RWPE2 (cell line): Measurements from ENCODE around the gene OR2B3.

Source experiments
- ATAC-seq: fragments of 200-7000 bp; cut with Tn5 transposase; 3 replicates; pipeline ENCODE4 v1.9.1; 2021; ENCODE audit warnings: low read depth
- DNase-seq: peaks from one replicate; pipeline ENCODE4 v3.0.0-alpha.2; 2020; ENCODE audit warnings: low spot score
- H3K27ac ChIP-seq: fragments of 450-650 bp; 2 replicates; pipeline ENCODE4 v1.5.1; 2017; ENCODE audit warnings: mild to moderate bottlenecking; ENCODE audit not compliant: poor library complexity, severe bottlenecking
- H3K27me3 ChIP-seq: fragments of 250-450 bp; sonication (Bioruptor Pico); 2 replicates; pipeline ENCODE4 v1.5.1; 2021; ENCODE audit warnings: mild to moderate bottlenecking, moderate library complexity; ENCODE audit not compliant: insufficient read depth, poor library complexity, severe bottlenecking
- H3K36me3 ChIP-seq: fragments of 250-450 bp; sonication (Bioruptor Pico); 2 replicates; pipeline ENCODE4 v1.5.1; 2020; ENCODE audit warnings: low read depth, mild to moderate bottlenecking, moderate library complexity
- H3K4me1 ChIP-seq: fragments of 250-450 bp; sonication (Bioruptor Pico); 2 replicates; pipeline ENCODE4 v1.5.1; 2021; ENCODE audit warnings: mild to moderate bottlenecking, moderate library complexity; ENCODE audit not compliant: insufficient read depth, poor library complexity, severe bottlenecking
- H3K4me3 ChIP-seq: fragments of 250-450 bp; sonication (Bioruptor Pico); 2 replicates; pipeline ENCODE4 v1.5.1; 2021; ENCODE audit warnings: mild to moderate bottlenecking, moderate library complexity; ENCODE audit not compliant: severe bottlenecking
- H3K9me3 ChIP-seq: fragments of 250-450 bp; sonication (Bioruptor Pico); 2 replicates; pipeline ENCODE4 v1.5.1; 2021; ENCODE audit warnings: mild to moderate bottlenecking, moderate library complexity; ENCODE audit not compliant: severe bottlenecking
- CTCF ChIP-seq: fragments of 450-650 bp; IDR thresholded peaks from one replicate; pipeline ENCODE4 v1.5.1; 2017; ENCODE audit warnings: mild to moderate bottlenecking, moderate library complexity; ENCODE audit not compliant: poor library complexity, severe bottlenecking

OR2B3 gene

DNA sequence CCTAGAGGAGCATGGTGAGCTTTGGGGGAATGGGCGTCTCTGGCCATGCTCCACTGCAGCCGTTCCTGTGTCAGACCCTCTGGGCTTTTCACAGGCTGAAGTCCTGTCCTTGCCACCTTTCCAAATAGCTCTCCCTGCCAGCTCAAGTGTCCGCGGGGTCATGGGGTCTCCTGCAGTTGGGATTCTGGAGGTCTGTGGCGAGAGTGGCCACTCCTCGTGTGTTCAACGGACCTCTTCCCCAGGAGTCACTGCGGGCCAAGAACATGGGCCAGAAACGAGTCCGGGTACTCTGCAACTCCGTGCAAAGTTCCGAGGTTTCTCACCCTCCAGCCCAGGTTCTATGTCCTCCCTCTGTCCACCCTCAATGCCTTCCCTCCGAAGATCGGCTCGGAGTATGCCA, 4.7 kb downstream of the OR2B3 start:
- H3K27ac ChIP-seq: no peak overlapping the region
- no peaks in the 10 kb centered on the region for H3K9me3 ChIP-seq
- no peaks in the 10 kb centered on the region for H3K36me3 ChIP-seq
- no peak for DNase-seq
- no peak for ATAC-seq
- H3K27me3 ChIP-seq: no peaks in the 10 kb centered on the region
- TF ChIP-seq CTCF: no peak
- H3K4me1 ChIP-seq: no peaks in the 10 kb centered on the region
- H3K4me3 ChIP-seq: no peak overlapping the region

GRCh38 chr6:29081312-29081711, 5.8 kb downstream of the OR2B3 start:
- no peaks in the 10 kb centered on the region for H3K9me3 ChIP-seq
- no peak overlapping the region for H3K4me3 ChIP-seq
- no peaks in the 10 kb centered on the region for H3K27me3 ChIP-seq
- H3K4me1 ChIP-seq: no peaks in the 10 kb centered on the region
- no peak overlapping the region for H3K27ac ChIP-seq
- H3K36me3 ChIP-seq: no peaks in the 10 kb centered on the region
- no peak for DNase-seq
- no peak for TF ChIP-seq CTCF
- no peak for ATAC-seq

GRCh38 chr6:29079203-29079602, 7.9 kb downstream of the OR2B3 start:
- no peak for TF ChIP-seq CTCF
- Histone ChIP-seq H3K4me3 (no peak overlapping the region), H3K27ac (no peak overlapping the region), H3K9me3 (no peaks in the 10 kb centered on the region), H3K27me3 (no peaks in the 10 kb centered on the region), H3K4me1 (no peaks in the 10 kb centered on the region), H3K36me3 (no peaks in the 10 kb centered on the region)
- no peak for DNase-seq
- ATAC-seq: no peak

DNA sequence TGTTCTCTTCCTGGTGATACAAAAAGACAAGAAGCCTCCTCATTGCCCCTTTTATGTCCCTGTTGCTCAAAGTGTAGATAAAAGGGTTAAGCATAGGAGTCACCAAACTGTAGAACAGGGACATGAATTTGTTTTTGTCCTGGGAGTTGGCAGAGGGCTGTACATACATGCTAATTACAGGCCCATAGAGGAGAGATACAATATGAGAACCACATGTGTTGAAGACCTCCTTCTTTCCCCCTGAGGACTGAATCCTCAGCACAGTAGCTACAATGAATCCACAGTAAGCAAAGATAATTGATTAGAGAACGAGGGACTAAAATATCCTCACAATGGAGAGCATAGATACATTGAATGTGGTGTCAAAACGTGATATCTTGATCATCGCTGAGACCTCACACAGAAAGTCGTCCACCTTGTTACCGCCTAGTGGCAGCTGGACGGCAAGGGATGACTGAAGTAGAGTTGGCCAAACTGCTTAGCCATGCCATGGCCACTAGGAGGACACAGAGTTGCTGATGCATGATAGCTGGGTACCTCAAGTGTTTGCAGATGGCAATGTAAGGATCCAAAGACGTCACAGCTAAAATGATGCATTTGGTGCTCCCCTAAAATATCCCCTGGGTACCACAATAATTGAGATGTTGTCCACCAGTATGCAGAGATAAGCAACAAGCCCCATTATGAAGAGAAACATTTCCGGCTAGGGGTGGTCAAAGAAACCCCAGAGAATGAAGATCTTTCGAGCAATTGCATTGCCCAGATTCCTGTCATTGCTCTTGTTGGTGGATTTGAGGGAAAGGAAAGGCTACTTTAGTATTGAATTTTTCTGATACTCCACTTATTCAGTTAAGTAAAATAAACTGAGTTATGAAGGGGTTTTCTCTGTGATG, 15.0 kb downstream of the OR2B3 start:
- no peak overlapping the region for H3K4me3 ChIP-seq
- H3K27ac ChIP-seq: no peak overlapping the region
- peak; percentile 73; the same call in 2 of the 3 replicates for ATAC-seq
- H3K9me3 ChIP-seq: no peaks in the 10 kb centered on the region
- no peaks in the 10 kb centered on the region for H3K4me1 ChIP-seq
- DNase-seq: no peak
- H3K36me3 ChIP-seq: no peaks in the 10 kb centered on the region
- peak; percentile 60 for TF ChIP-seq CTCF
- H3K27me3 ChIP-seq: peaks cover 6% of the 10 kb centered on the region

DNA sequence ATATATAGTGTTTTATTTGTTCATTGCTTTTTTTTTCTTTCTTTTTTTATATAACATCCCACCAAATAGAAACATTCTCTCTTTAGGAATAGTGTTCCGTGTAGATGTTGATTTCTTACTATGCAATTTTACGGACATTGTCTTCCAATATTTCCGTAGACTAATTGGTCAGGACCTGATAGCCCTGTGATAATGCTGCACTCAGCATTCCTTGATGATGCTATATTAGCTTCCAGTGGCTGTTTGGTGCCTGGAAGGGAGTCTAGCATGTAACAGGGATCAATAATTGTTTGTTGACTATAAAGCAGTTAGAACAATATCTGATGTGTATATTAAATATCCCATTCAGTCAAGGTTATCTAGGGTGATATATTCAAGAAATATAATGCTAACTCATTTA, 35.4 kb downstream of the OR2B3 start:
- Histone ChIP-seq H3K9me3 (no peaks in the 10 kb centered on the region), H3K4me1 (no peaks in the 10 kb centered on the region), H3K4me3 (no peak overlapping the region), H3K36me3 (no peaks in the 10 kb centered on the region), H3K27me3 (peaks cover 25% of the 10 kb centered on the region), H3K27ac (no peak overlapping the region)
- TF ChIP-seq CTCF: no peak
- ATAC-seq (no peak), DNase-seq (no peak)
